ENCODE data around the gene SYN1. TPM values are rescaled to one million over a fixed set of nuclear protein-coding genes. Genes with fewer than 3 reads are reported as not detected.
A peak's percentile ranks its signal among the peaks of the same experiment; 100 is the strongest.

Gene SYN1
- total RNA-seq, 1 donor from 2014 or later, result 4.5 TPM

- TF ChIP-seq CTCF (conservative IDR thresholded peaks at IDR 0.05), result peak; percentile 47
- Mint-ChIP-seq H3K4me1 (peaks cover 16% of the 10 kb centered on the region), H3K9me3 (peaks cover 14% of the 10 kb centered on the region), H3K36me3 (ENCODE audit: low read depth) (peaks cover 26% of the 10 kb centered on the region), H3K27me3 (ENCODE audit: low read depth) (no peaks in the 10 kb centered on the region), H3K4me3 (no peak overlapping the region), H3K27ac (ENCODE audit: unreplicated experiment) (no peak overlapping the region)
- no peak for DNase-seq (ENCODE audit: low read depth, low spot score)
These were observed 24.3 kb upstream of the SYN1 start for GRCh38 chrX:47643926-47644325.

- TF ChIP-seq CTCF (conservative IDR thresholded peaks at IDR 0.05), result no peak
- DNase-seq (ENCODE audit: low read depth, low spot score), result no peak
- no peak overlapping the region for H3K27ac Mint-ChIP-seq (ENCODE audit: unreplicated experiment)
- no peaks in the 10 kb centered on the region for H3K27me3 Mint-ChIP-seq (ENCODE audit: low read depth)
- H3K9me3 Mint-ChIP-seq, result peaks cover 12% of the 10 kb centered on the region
- H3K4me3 Mint-ChIP-seq, result no peak overlapping the region
- H3K36me3 Mint-ChIP-seq (ENCODE audit: low read depth), result peaks cover 29% of the 10 kb centered on the region
- H3K4me1 Mint-ChIP-seq, result no peaks in the 10 kb centered on the region
These were observed 19.2 kb upstream of the SYN1 start for GRCh38 chrX:47638816-47639215.

- peaks cover 29% of the 10 kb centered on the region for H3K36me3 Mint-ChIP-seq (ENCODE audit: low read depth)
These were observed 18.0 kb upstream of the SYN1 start for GRCh38 chrX:47637546-47638195.

GRCh38 chrX:47634871-47635575, 15.4 kb upstream of the SYN1 start:
- Mint-ChIP-seq H3K4me1 (no peaks in the 10 kb centered on the region), H3K4me3 (no peak overlapping the region)
- no peak for TF ChIP-seq CTCF (conservative IDR thresholded peaks at IDR 0.05)

More at GRCh38 chrX:47637546-47638195, 18.0 kb upstream of the SYN1 start:
- Mint-ChIP-seq H3K9me3 (peaks cover 12% of the 10 kb centered on the region), H3K4me1 (no peaks in the 10 kb centered on the region), H3K27me3 (ENCODE audit: low read depth) (no peaks in the 10 kb centered on the region), H3K27ac (ENCODE audit: unreplicated experiment) (no peak overlapping the region), H3K4me3 (no peak overlapping the region)
- TF ChIP-seq CTCF (conservative IDR thresholded peaks at IDR 0.05), result no peak
- DNase-seq (ENCODE audit: low read depth, low spot score), result no peak

GRCh38 chrX:47633689-47634590, 14.3 kb upstream of the SYN1 start:
- H3K36me3 Mint-ChIP-seq (ENCODE audit: low read depth), result peaks cover 8% of the 10 kb centered on the region
- H3K4me3 Mint-ChIP-seq, result no peak overlapping the region
- H3K27ac Mint-ChIP-seq (ENCODE audit: unreplicated experiment), result no peak overlapping the region
- no peaks in the 10 kb centered on the region for H3K4me1 Mint-ChIP-seq
- no peaks in the 10 kb centered on the region for H3K9me3 Mint-ChIP-seq
- no peak for DNase-seq (ENCODE audit: low read depth, low spot score)
- no peak for TF ChIP-seq CTCF (conservative IDR thresholded peaks at IDR 0.05)
- no peaks in the 10 kb centered on the region for H3K27me3 Mint-ChIP-seq (ENCODE audit: low read depth)

More at GRCh38 chrX:47634871-47635575, 15.4 kb upstream of the SYN1 start:
- H3K36me3 Mint-ChIP-seq (ENCODE audit: low read depth), result peaks cover 15% of the 10 kb centered on the region
- H3K27ac Mint-ChIP-seq (ENCODE audit: unreplicated experiment), result no peak overlapping the region
- H3K27me3 Mint-ChIP-seq (ENCODE audit: low read depth), result no peaks in the 10 kb centered on the region
- DNase-seq (ENCODE audit: low read depth, low spot score), result no peak
- H3K9me3 Mint-ChIP-seq, result peaks cover 5% of the 10 kb centered on the region
